Type B pancreatic cell (in vitro differentiated cells): Measurements from ENCODE around the gene NIPBL. TPM values are rescaled to one million over a fixed set of nuclear protein-coding genes. Genes with fewer than 3 reads are reported as not detected.
"Not testable (repeated sequence)": the region's sequence is repeated elsewhere in the genome, so short reads cannot be mapped to it uniquely, and the experiment has no call there.

Experiments
- DNase-seq: peaks from one replicate; pipeline ENCODE4 v3.0.0; 2021; ENCODE audit warnings: mixed read lengths; ENCODE audit not compliant: unreplicated experiment; ENCODE audit errors: extremely low spot score
- H3K27ac Mint-ChIP-seq: 2 replicates; pipeline ENCODE4 v1.8.0; 2021; ENCODE audit warnings: mild to moderate bottlenecking, mixed read lengths
- H3K27me3 Mint-ChIP-seq: 2 replicates; pipeline ENCODE4 v1.8.0; 2021; ENCODE audit warnings: mixed read lengths
- H3K36me3 Mint-ChIP-seq: 2 replicates; pipeline ENCODE4 v1.8.0; 2021; ENCODE audit warnings: mixed read lengths
- H3K4me1 Mint-ChIP-seq: one replicate; pipeline ENCODE4 v1.8.0; 2021; ENCODE audit warnings: mixed read lengths; ENCODE audit not compliant: unreplicated experiment
- H3K4me3 Mint-ChIP-seq: 2 replicates; pipeline ENCODE4 v1.8.0; 2021; ENCODE audit warnings: mild to moderate bottlenecking, mixed read lengths
- H3K9me3 Mint-ChIP-seq: 2 replicates; pipeline ENCODE4 v1.8.0; 2021; ENCODE audit warnings: mixed read lengths
- CTCF ChIP-seq: fragments of 200-600 bp; sonication (generic); conservative IDR thresholded peaks from 2 replicates; pipeline ENCODE4 v1.5.0; 2021; ENCODE audit warnings: antibody characterized with exemption, mild to moderate bottlenecking
- total RNA-seq: library from RNA; stranded (reverse); gene quantifications from 2 replicates; pipeline ENCODE4 v1.2.1, GENCODE V29; 2021; ENCODE audit warnings: low replicate concordance

NIPBL gene
- total RNA-seq, 1 donor from 2014 or later = 65.7 TPM

GRCh38 chr5:36841677-36842076 lies 34.9 kb upstream of the NIPBL start:
- no peak for DNase-seq
- no peak for TF ChIP-seq CTCF
- no peaks in the 10 kb centered on the region for H3K9me3 Mint-ChIP-seq
- H3K27ac Mint-ChIP-seq = no peak overlapping the region
- H3K4me1 Mint-ChIP-seq = no peaks in the 10 kb centered on the region
- no peak overlapping the region for H3K4me3 Mint-ChIP-seq
- no peaks in the 10 kb centered on the region for H3K27me3 Mint-ChIP-seq
- H3K36me3 Mint-ChIP-seq = no peaks in the 10 kb centered on the region

DNA sequence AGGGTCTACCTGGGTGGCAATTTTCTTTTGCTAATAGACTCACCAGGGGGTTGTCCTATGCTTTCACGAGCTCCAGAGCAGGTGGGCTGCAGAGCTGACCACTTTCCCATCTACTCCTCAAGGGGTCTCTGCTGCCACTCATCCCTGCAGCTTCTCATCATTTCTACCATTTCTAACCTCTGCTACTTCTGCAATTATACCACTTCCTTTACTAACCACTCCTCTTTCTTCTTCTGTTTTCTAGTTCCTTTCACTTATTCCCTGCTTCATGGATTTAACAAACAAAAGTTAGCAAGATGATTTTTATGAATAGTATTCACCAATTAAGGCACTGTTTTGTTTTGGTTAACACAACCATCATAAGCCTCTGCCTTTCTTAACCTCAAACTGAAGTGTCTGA lies 34.5 kb upstream of the NIPBL start:
- no peak for TF ChIP-seq CTCF
- Mint-ChIP-seq H3K9me3 (no peaks in the 10 kb centered on the region), H3K36me3 (no peaks in the 10 kb centered on the region), H3K27ac (no peak overlapping the region), H3K4me3 (no peak overlapping the region), H3K27me3 (no peaks in the 10 kb centered on the region), H3K4me1 (no peaks in the 10 kb centered on the region)
- DNase-seq = no peak

GRCh38 chr5:36844305-36844704 lies 32.3 kb upstream of the NIPBL start:
- Mint-ChIP-seq H3K36me3 (no peaks in the 10 kb centered on the region), H3K4me3 (no peak overlapping the region), H3K4me1 (no peaks in the 10 kb centered on the region), H3K9me3 (no peaks in the 10 kb centered on the region), H3K27me3 (no peaks in the 10 kb centered on the region), H3K27ac (no peak overlapping the region)
- no peak for DNase-seq
- TF ChIP-seq CTCF = no peak

DNA sequence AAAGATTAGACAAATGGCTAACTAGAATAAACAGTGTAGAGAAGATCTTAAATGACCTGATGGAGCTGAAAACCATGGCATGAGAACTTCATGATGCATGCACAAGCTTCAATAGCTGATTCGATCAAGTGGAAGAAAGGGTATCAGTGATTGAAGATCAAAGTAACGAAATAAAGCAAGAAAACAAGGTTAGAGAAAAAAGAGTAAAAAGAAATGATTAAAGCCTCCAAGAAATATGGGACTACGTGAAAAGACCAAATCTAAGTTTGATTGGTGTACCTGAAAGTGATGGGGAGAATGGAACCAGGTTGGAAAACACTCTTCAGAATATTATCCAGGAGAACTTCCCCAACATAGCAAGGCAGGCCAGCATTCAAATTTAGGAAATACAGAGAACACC lies 28.0 kb upstream of the NIPBL start:
- not testable (repeated sequence) for H3K36me3 Mint-ChIP-seq, H3K9me3 Mint-ChIP-seq, H3K27me3 Mint-ChIP-seq, H3K27ac Mint-ChIP-seq, H3K4me1 Mint-ChIP-seq, DNase-seq, H3K4me3 Mint-ChIP-seq

DNA sequence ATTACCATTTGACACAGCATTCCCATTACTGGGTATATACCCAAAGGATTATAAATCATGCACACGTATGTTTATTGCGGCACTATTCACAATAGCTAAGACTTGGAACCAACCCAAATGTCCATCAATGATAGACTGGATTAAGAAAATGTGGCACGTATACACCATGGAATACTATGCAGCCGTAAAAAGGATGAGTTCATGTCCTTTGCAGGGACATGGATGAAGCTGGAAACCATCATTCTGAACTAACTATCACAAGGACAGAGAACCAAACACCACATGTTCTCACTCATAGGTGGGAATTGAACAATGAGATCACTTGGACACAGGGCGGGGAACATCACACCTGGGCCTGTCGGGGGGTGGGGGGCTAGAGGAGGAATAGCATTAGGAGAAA lies 23.7 kb upstream of the NIPBL start:
- H3K36me3 Mint-ChIP-seq, H3K27ac Mint-ChIP-seq, DNase-seq, H3K4me3 Mint-ChIP-seq, H3K27me3 Mint-ChIP-seq, H3K4me1 Mint-ChIP-seq, H3K9me3 Mint-ChIP-seq: not testable (repeated sequence)

- peaks cover 5% of the 10 kb centered on the region for H3K27me3 Mint-ChIP-seq
- H3K27ac Mint-ChIP-seq = no peak overlapping the region
- TF ChIP-seq CTCF = no peak
- H3K4me1 Mint-ChIP-seq = no peaks in the 10 kb centered on the region
- no peak for DNase-seq
- H3K4me3 Mint-ChIP-seq = no peak overlapping the region
- peaks cover 5% of the 10 kb centered on the region for H3K9me3 Mint-ChIP-seq
- H3K36me3 Mint-ChIP-seq = no peaks in the 10 kb centered on the region
These were observed 22.0 kb upstream of the NIPBL start for GRCh38 chr5:36854402-36855140.

DNA sequence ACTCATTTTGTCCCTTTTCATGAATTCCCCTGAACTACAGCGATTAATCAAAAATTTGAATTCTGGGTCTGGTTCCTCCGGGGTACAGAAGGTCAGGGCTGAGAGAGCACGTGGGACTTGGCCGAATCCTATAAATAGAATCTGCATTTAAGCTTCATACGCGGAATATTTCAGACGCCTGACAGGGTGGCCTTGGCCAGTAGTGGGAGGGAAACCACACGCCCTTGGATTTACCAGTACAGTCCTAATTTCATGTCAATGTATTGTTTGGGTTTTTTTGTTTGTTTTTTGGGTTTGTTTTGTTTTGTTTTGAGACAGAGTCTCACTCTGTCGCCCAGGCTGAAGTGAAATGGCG lies 21.5 kb upstream of the NIPBL start:
- H3K4me3 Mint-ChIP-seq = no peak overlapping the region
- DNase-seq = no peak
- H3K36me3 Mint-ChIP-seq = no peaks in the 10 kb centered on the region
- H3K27ac Mint-ChIP-seq = no peak overlapping the region
- H3K4me1 Mint-ChIP-seq = no peaks in the 10 kb centered on the region
- TF ChIP-seq CTCF = no peak
- H3K9me3 Mint-ChIP-seq = peaks cover 1% of the 10 kb centered on the region
- H3K27me3 Mint-ChIP-seq = peaks cover 1% of the 10 kb centered on the region
